ENCODE measurements around the gene NAE1. TPM values are rescaled to one million over a fixed set of nuclear protein-coding genes. Genes with fewer than 3 reads are reported as not detected.

The NAE1 gene
- total RNA-seq, 2 experiments from 2014 or later = 89.1 to 91.2 TPM

DNA sequence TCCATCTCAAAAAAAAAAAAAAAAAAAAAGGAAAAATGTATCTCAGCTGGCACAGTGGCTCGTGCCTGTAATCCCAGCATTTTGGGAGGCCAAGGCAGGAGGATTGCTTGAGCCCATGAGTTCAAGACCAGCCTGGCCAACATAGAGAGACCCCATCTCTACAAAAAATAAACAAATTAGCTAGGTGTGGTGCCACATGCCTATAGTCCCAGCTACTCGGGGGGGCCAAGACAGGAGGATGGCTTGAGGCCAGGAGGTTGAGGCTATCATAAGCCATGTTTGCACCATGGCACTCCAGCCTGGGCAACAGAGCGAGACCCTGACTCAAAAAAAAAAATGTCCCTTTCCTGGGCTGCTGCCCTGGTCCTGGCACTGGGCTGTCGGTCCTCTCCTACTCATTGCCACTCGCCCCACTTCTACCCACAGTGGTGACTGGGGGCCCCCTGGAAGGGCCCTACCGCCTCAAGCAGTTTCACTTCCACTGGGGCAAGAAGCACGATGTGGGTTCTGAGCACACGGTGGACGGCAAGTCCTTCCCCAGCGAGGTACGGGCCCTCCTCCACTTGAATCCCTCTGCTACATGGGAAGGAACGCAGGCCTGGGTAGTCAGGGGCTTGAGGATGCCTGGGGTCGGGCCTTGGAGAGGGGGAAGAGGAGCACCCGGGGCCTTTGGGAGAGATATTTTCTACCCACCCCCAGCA is 19.5 kb upstream of the NAE1 start:
- DNase-seq (no peak), ATAC-seq (ENCODE audit: poor library complexity) (no peak)
- no peak overlapping the region for H3K4me3 Mint-ChIP-seq
- TF ChIP-seq, protein P1, sequence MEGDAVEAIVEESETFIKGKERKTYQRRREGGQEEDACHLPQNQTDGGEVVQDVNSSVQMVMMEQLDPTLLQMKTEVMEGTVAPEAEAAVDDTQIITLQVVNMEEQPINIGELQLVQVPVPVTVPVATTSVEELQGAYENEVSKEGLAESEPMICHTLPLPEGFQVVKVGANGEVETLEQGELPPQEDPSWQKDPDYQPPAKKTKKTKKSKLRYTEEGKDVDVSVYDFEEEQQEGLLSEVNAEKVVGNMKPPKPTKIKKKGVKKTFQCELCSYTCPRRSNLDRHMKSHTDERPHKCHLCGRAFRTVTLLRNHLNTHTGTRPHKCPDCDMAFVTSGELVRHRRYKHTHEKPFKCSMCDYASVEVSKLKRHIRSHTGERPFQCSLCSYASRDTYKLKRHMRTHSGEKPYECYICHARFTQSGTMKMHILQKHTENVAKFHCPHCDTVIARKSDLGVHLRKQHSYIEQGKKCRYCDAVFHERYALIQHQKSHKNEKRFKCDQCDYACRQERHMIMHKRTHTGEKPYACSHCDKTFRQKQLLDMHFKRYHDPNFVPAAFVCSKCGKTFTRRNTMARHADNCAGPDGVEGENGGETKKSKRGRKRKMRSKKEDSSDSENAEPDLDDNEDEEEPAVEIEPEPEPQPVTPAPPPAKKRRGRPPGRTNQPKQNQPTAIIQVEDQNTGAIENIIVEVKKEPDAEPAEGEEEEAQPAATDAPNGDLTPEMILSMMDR (IDR thresholded peaks at IDR 0.05) = no peak
- POLR2A ChIA-PET = interaction anchor here (1.1 to 1.6 kb wide), 2 partner anchors 20 to 31 kb away, joined by 4 read pairs; partner anchors contain the start of gene NAE1
- intact Hi-C loops (cut with DNase I, micrococcal nuclease) = no loop called here
- H3K36me3 Mint-ChIP-seq (ENCODE audit: low read depth) = no peaks in the 10 kb centered on the region
- Histone ChIP-seq H3K36me3 (ENCODE audit: insufficient read depth, low read length) (no peaks in the 10 kb centered on the region), H3K27me3 (ENCODE audit: control insufficient read depth in 1 of 2, insufficient read depth in 2 of 2, low read length in 2 of 2) (peaks cover 18 to 19% of the 10 kb centered on the region in 2 experiments), H3K9me3 (ENCODE audit: control insufficient read depth in 1 of 2, insufficient read depth in 1 of 2, low read length in 2 of 2) (no peaks in the 10 kb centered on the region), H3K27ac (ENCODE audit: low read depth in 1 of 2, low read length in 2 of 2) (no peak overlapping the region), H3K4me3 (ENCODE audit: low read length) (no peak overlapping the region), H3K4me1 (ENCODE audit: insufficient read depth, low read length) (no peaks in the 10 kb centered on the region)
- CTCF ChIA-PET = no interaction called here
- peaks cover 29% of the 10 kb centered on the region for H3K27me3 Mint-ChIP-seq
- H3K9me3 Mint-ChIP-seq = no peaks in the 10 kb centered on the region
- H3K4me1 Mint-ChIP-seq (ENCODE audit: low read depth) = peaks cover 4% of the 10 kb centered on the region
- no peak overlapping the region for H3K27ac Mint-ChIP-seq

DNA sequence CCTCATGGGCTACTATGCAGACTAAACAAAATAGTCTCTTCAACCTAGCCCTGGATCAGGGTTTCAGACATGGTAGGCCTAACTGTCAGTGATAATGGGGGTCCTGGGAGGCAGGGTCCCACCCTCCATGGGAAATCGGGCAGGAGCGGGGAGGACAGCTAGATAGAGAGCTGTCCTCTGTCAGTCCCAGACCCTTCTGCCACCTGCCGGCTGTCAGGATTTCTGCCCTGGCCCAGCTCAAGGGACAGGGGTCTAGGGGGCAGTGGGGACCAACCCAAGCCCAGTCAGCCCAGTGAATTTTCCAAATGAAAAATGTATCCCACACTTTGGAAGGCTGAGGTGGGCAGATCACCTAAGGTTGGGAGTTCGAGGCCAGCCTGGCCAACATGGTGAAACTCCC is 18.8 kb upstream of the NAE1 start:
- no peak overlapping the region for H3K27ac ChIP-seq (ENCODE audit: low read depth in 1 of 2, low read length in 2 of 2)
- Mint-ChIP-seq H3K27me3 (peaks cover 34% of the 10 kb centered on the region), H3K27ac (no peak overlapping the region), H3K36me3 (ENCODE audit: low read depth) (no peaks in the 10 kb centered on the region), H3K4me1 (ENCODE audit: low read depth) (peaks cover 4% of the 10 kb centered on the region), H3K4me3 (no peak overlapping the region), H3K9me3 (no peaks in the 10 kb centered on the region)
- TF ChIP-seq, protein P1 (IDR thresholded peaks at IDR 0.05) = no peak
- H3K4me1 ChIP-seq (ENCODE audit: insufficient read depth, low read length) = peaks cover 4% of the 10 kb centered on the region
- intact Hi-C loops (cut with DNase I, micrococcal nuclease) = no loop called here
- peaks cover 22 to 25% of the 10 kb centered on the region in 2 experiments for H3K27me3 ChIP-seq (ENCODE audit: control insufficient read depth in 1 of 2, insufficient read depth in 2 of 2, low read length in 2 of 2)
- no peaks in the 10 kb centered on the region for H3K9me3 ChIP-seq (ENCODE audit: control insufficient read depth in 1 of 2, insufficient read depth in 1 of 2, low read length in 2 of 2)
- ChIA-PET POLR2A (interaction anchor here (1.6 kb wide), 1 partner anchor 32 kb away, joined by 4 read pairs; no protein-coding TSS in a partner anchor), CTCF (no interaction called here)
- no peaks in the 10 kb centered on the region for H3K36me3 ChIP-seq (ENCODE audit: insufficient read depth, low read length)
- no peak overlapping the region for H3K4me3 ChIP-seq (ENCODE audit: low read length)
- no peak for ATAC-seq (ENCODE audit: poor library complexity)
- DNase-seq = no peak

DNA sequence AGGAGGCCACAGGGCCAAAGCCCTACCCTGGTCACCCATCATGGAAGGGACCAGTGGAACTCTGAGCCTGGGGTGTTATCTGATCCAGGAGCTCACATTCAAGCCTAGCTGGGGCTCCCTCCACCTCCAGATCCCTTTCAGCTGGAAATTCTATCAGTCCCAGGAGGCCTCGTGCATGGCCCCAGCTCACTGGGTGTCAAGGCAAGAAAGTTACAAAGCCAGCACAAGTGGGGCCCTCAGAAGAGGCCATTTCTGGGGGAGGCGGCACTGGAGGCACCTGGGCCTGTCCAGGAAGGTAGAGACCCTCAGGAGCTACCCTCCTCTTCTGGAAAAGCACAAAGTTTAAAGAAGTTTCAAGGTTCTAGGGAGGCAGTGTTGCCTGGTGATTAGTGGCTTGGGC is 18.2 kb upstream of the NAE1 start:
- peaks cover 36% of the 10 kb centered on the region for H3K27me3 Mint-ChIP-seq
- peaks cover 22 to 30% of the 10 kb centered on the region in 2 experiments for H3K27me3 ChIP-seq (ENCODE audit: control insufficient read depth in 1 of 2, insufficient read depth in 2 of 2, low read length in 2 of 2)
- no peak for DNase-seq
- no peak overlapping the region for H3K27ac ChIP-seq (ENCODE audit: low read depth in 1 of 2, low read length in 2 of 2)
- H3K4me1 ChIP-seq (ENCODE audit: insufficient read depth, low read length) = peaks cover 7% of the 10 kb centered on the region
- TF ChIP-seq, protein P1 (IDR thresholded peaks at IDR 0.05) = no peak
- no peak overlapping the region for H3K4me3 Mint-ChIP-seq
- ChIA-PET POLR2A (interaction anchor here (1.6 kb wide), 1 partner anchor 32 kb away, joined by 4 read pairs; no protein-coding TSS in a partner anchor), CTCF (no interaction called here)
- H3K9me3 Mint-ChIP-seq = no peaks in the 10 kb centered on the region
- no peaks in the 10 kb centered on the region for H3K36me3 Mint-ChIP-seq (ENCODE audit: low read depth)
- H3K9me3 ChIP-seq (ENCODE audit: control insufficient read depth in 1 of 2, insufficient read depth in 1 of 2, low read length in 2 of 2) = peaks cover 0 to under 1% of the 10 kb centered on the region in 2 experiments
- no peak for ATAC-seq (ENCODE audit: poor library complexity)
- no peaks in the 10 kb centered on the region for H3K36me3 ChIP-seq (ENCODE audit: insufficient read depth, low read length)
- no peak overlapping the region for H3K27ac Mint-ChIP-seq
- H3K4me3 ChIP-seq (ENCODE audit: low read length) = no peak overlapping the region
- peaks cover 5% of the 10 kb centered on the region for H3K4me1 Mint-ChIP-seq (ENCODE audit: low read depth)
- intact Hi-C loops (cut with DNase I, micrococcal nuclease) = no loop called here
